ENCODE measurements around the gene ACP7. TPM values are rescaled to one million over a fixed set of nuclear protein-coding genes. Genes with fewer than 3 reads are reported as not detected.
A peak's percentile ranks its signal among the peaks of the same experiment; 100 is the strongest.

Gene ACP7
- total and polyA plus RNA-seq, 10 of the 15 experiments (the other 5 are each of a cell fraction or from before 2014, with no cell fraction given), result not detected

DNA sequence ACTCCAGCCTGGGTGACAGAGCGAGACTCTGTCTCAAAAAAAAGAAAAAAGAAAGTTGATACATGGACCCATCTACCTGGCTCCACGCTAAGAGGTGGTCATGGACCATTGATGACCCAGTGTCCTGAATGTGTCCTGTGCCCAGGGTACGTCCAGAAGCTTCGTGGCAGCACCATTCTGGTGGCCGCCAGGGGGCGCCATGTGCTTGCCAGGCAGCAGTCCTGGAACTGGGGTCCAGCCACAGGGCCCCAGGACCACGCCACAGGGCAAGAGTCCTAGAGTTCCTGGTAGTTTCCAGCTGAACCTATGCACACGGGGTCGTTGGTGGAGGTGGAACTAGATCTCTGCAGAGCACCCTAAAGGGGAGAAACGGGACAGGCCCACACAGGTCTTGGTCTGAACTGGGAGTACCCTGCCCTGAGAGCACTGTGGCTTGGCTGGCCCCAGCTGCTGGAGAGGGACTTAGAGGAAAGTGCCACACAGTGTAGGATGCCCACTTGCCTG lies 31.9 kb upstream of the ACP7 start:
- no peaks in the 10 kb centered on the region for H4K20me1 ChIP-seq (ENCODE audit: control insufficient read depth, insufficient read depth)
- intact Hi-C loops (cut with micrococcal nuclease; ENCODE audit: unreplicated experiment), result no loop called here
- no peaks in the 10 kb centered on the region for H3K79me2 ChIP-seq (ENCODE audit: control insufficient read depth, insufficient read depth, low read length)
- no peaks in the 10 kb centered on the region; a peak in 1 of 4 replicates for H3K27me3 ChIP-seq (replicated peaks in 1 of 2; ENCODE audit: control insufficient read depth in 2 of 2, insufficient read depth in 2 of 2, low read length in 1 of 2)
- ChIA-PET POLR2A (interaction anchor here (0.6 to 0.7 kb wide), 2 partner anchors 16 to 1814 kb away, joined by 3 to 5 read pairs; no protein-coding TSS in a partner anchor), SMC1A (ENCODE audit: uncharacterized antibody, unreplicated experiment) (interaction anchor here (0.8 to 1.8 kb wide), 4 partner anchors 20 to 90 kb away, joined by 3 to 7 read pairs (median 4); partner anchors contain the start of gene FBXO27), RAD21 (ENCODE audit: unreplicated experiment) (interaction anchor here (1.7 to 2.6 kb wide), 2 partner anchors 14 to 91 kb away, joined by 5 to 13 read pairs; no protein-coding TSS in a partner anchor), CTCF (interaction anchor here (0.6 to 3.8 kb wide), 14 partner anchors 9 to 275 kb away, joined by 3 to 35 read pairs (median 5); partner anchors contain the start of gene FBXO17)
- TF ChIP-seq, protein P1, sequence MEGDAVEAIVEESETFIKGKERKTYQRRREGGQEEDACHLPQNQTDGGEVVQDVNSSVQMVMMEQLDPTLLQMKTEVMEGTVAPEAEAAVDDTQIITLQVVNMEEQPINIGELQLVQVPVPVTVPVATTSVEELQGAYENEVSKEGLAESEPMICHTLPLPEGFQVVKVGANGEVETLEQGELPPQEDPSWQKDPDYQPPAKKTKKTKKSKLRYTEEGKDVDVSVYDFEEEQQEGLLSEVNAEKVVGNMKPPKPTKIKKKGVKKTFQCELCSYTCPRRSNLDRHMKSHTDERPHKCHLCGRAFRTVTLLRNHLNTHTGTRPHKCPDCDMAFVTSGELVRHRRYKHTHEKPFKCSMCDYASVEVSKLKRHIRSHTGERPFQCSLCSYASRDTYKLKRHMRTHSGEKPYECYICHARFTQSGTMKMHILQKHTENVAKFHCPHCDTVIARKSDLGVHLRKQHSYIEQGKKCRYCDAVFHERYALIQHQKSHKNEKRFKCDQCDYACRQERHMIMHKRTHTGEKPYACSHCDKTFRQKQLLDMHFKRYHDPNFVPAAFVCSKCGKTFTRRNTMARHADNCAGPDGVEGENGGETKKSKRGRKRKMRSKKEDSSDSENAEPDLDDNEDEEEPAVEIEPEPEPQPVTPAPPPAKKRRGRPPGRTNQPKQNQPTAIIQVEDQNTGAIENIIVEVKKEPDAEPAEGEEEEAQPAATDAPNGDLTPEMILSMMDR (IDR thresholded peaks at IDR 0.05 in 2 of 3, conservative IDR thresholded peaks at IDR 0.05 in 1 of 3; ENCODE audit: control insufficient read depth in 2 of 3, extremely low read depth in 1 of 3, insufficient read depth in 1 of 3, low read depth in 3 of 3, low read length in 3 of 3), result peak; percentile 59 to 93 (median 79)
- TF ChIP-seq RAD21 (IDR thresholded peaks at IDR 0.05; ENCODE audit: insufficient read depth, low read depth, low read length) (peak; percentile 53), NFXL1 (IDR thresholded peaks at IDR 0.05; ENCODE audit: borderline replicate concordance) (no peak), ATF7 (IDR thresholded peaks at IDR 0.05; ENCODE audit: low read depth) (no peak), MXI1 (IDR thresholded peaks at IDR 0.05; ENCODE audit: low read depth, low read length) (no peak), SMC3 (IDR thresholded peaks at IDR 0.05; ENCODE audit: borderline replicate concordance, low read length) (peak; percentile 43; the same call in 1 of the 2 replicates)
- no peaks in the 10 kb centered on the region for H3K4me1 ChIP-seq (ENCODE audit: control insufficient read depth, insufficient read depth, low read length)
- H3K4me2 ChIP-seq (ENCODE audit: control insufficient read depth, insufficient read depth), result no peak overlapping the region
- H3K36me3 ChIP-seq (ENCODE audit: control insufficient read depth in 2 of 2, insufficient read depth in 2 of 2, low read length in 1 of 2), result no peaks in the 10 kb centered on the region
- 10% methylated on average over 9 of the region's 10 CpGs for WGBS (ENCODE audit: insufficient coverage, insufficient replicate concordance, low lambda C conversion rate, missing lambda C conversion rate)
- FAIRE-seq (no peak), ATAC-seq (peak; percentile 97), DNase-seq (ENCODE audit: low read depth, low spot score) (no peak)
- in situ Hi-C loops (cut with MboI), result no loop called here
- no peak overlapping the region for H2AFZ ChIP-seq (ENCODE audit: control insufficient read depth, low read depth, low read length)
- no peaks in the 10 kb centered on the region; the same call in 2 of the 3 replicates for H3K9me3 ChIP-seq (replicated peaks; ENCODE audit: control insufficient read depth, insufficient read depth, low read length)
- H3K27ac ChIP-seq (ENCODE audit: control insufficient read depth, insufficient read depth), result no peak overlapping the region
- no peak overlapping the region for H3K4me3 ChIP-seq
- no TSS peak for BruUV-seq (replicated peaks)
- no peak overlapping the region for H3K9ac ChIP-seq (ENCODE audit: control insufficient read depth, insufficient read depth, low read length)
